Type B pancreatic cell (in vitro differentiated cells): Measurements from ENCODE around the gene R3HDM2. TPM values are rescaled to one million over a fixed set of nuclear protein-coding genes. Genes with fewer than 3 reads are reported as not detected.
A peak's percentile ranks its signal among the peaks of the same experiment; 100 is the strongest.
"Not testable (repeated sequence)": the region's sequence is repeated elsewhere in the genome, so short reads cannot be mapped to it uniquely, and the experiment has no call there.

ENCODE experiments used
- DNase-seq: peaks from one replicate; pipeline ENCODE4 v3.0.0; 2021; ENCODE audit warnings: mixed read lengths; ENCODE audit not compliant: unreplicated experiment; ENCODE audit errors: extremely low spot score
- H3K27ac Mint-ChIP-seq: 2 replicates; pipeline ENCODE4 v1.8.0; 2021; ENCODE audit warnings: mild to moderate bottlenecking, mixed read lengths
- H3K27me3 Mint-ChIP-seq: 2 replicates; pipeline ENCODE4 v1.8.0; 2021; ENCODE audit warnings: mixed read lengths
- H3K36me3 Mint-ChIP-seq: 2 replicates; pipeline ENCODE4 v1.8.0; 2021; ENCODE audit warnings: mixed read lengths
- H3K4me1 Mint-ChIP-seq: one replicate; pipeline ENCODE4 v1.8.0; 2021; ENCODE audit warnings: mixed read lengths; ENCODE audit not compliant: unreplicated experiment
- H3K4me3 Mint-ChIP-seq: 2 replicates; pipeline ENCODE4 v1.8.0; 2021; ENCODE audit warnings: mild to moderate bottlenecking, mixed read lengths
- H3K9me3 Mint-ChIP-seq: 2 replicates; pipeline ENCODE4 v1.8.0; 2021; ENCODE audit warnings: mixed read lengths
- total RNA-seq: library from RNA; stranded (reverse); gene quantifications from 2 replicates; pipeline ENCODE4 v1.2.1, GENCODE V29; 2021; ENCODE audit warnings: low replicate concordance
- TF ChIP-seq, protein P1 (sequence below): fragments of 200-600 bp; sonication (generic); conservative IDR thresholded peaks from 2 replicates; pipeline ENCODE4 v1.5.0; 2021; ENCODE audit warnings: antibody characterized with exemption, mild to moderate bottlenecking

The R3HDM2 gene
- total RNA-seq, 1 donor from 2014 or later, result 59.0 TPM

DNA sequence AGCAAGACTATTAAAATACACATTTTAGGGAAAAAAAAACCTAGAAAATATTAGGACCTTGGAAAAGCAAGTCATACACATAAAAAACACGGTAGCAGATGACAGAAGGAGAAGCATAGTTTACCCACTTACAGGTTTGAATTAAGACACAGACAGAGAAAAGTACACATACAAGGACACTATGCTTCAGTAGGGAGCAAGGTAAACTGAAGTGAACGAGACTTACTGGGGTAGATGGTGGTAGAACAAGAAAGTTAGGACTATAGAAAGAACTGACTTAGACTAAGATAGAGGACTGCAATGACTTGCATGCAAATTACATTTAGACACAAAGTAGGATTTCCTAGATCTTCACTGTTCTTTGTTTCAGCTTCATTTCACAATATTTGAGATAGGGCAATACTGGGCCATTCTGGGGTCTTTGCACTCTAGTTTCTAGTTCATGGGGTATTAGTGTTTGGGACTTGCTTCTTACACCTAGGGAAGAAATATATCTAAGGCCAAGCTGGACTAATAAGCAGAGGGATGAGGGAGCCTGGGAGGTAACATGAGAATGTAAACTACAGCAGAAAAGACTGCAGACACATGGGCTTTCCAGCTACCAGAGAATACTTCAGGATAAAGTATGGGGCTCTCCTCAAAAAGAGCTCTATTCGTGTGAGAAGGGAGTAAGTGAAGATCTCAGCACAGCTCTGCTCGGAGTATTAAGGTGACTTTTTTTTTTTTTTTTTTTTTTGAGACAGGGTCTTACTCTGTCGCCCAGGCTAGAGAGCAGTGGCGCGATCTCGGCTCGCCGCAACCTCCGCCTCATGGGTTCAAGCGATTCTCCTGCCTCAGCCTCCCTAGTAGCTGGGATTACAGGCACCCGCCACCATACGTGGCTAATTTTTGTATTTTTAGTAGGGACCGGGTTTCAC is 152.1 kb downstream of the R3HDM2 start:
- H3K27me3 Mint-ChIP-seq, result no peaks in the 10 kb centered on the region
- DNase-seq, result no peak
- no peak overlapping the region for H3K4me3 Mint-ChIP-seq
- peaks cover 38% of the 10 kb centered on the region for H3K36me3 Mint-ChIP-seq
- H3K4me1 Mint-ChIP-seq, result peaks cover 13% of the 10 kb centered on the region
- no peaks in the 10 kb centered on the region for H3K9me3 Mint-ChIP-seq
- H3K27ac Mint-ChIP-seq, result peak overlapping the region; percentile 10
- TF ChIP-seq, protein P1, sequence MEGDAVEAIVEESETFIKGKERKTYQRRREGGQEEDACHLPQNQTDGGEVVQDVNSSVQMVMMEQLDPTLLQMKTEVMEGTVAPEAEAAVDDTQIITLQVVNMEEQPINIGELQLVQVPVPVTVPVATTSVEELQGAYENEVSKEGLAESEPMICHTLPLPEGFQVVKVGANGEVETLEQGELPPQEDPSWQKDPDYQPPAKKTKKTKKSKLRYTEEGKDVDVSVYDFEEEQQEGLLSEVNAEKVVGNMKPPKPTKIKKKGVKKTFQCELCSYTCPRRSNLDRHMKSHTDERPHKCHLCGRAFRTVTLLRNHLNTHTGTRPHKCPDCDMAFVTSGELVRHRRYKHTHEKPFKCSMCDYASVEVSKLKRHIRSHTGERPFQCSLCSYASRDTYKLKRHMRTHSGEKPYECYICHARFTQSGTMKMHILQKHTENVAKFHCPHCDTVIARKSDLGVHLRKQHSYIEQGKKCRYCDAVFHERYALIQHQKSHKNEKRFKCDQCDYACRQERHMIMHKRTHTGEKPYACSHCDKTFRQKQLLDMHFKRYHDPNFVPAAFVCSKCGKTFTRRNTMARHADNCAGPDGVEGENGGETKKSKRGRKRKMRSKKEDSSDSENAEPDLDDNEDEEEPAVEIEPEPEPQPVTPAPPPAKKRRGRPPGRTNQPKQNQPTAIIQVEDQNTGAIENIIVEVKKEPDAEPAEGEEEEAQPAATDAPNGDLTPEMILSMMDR, result no peak

DNA sequence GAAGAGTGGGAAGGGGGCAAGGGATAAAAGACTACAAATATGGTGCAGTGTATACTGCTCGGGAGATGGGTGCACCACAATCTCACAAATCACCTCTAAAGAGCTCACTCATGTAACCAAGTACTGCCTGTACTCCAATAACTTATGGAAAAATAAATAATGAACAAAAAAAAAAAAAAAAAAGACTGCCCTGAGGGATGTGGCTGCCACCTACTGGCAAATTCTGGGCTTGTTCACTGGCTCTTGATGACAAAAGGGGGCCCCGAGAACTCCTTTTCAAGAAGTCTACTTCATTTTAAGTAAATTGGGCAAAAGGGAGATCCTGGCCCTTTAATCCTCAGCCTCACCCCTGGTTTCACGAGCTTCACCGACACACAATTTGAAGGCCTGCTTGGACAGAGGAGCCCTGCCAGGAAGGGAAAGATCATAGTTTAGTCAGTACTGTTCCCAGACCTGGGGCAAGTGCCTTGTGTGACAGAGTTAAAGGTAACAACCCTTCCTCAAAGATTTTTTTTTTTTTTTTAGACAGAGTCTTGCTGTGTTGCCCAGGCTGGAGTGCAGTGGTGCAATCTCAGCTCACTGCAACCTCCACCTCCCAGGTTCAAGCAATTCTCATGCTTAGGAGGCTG is 153.8 kb downstream of the R3HDM2 start:
- Mint-ChIP-seq H3K36me3 (peaks cover 34% of the 10 kb centered on the region), H3K27me3 (no peaks in the 10 kb centered on the region), H3K9me3 (no peaks in the 10 kb centered on the region), H3K27ac (no peak overlapping the region), H3K4me1 (peaks cover 30% of the 10 kb centered on the region), H3K4me3 (no peak overlapping the region)
- DNase-seq, result no peak
- TF ChIP-seq, protein P1, result peak; percentile 51

DNA sequence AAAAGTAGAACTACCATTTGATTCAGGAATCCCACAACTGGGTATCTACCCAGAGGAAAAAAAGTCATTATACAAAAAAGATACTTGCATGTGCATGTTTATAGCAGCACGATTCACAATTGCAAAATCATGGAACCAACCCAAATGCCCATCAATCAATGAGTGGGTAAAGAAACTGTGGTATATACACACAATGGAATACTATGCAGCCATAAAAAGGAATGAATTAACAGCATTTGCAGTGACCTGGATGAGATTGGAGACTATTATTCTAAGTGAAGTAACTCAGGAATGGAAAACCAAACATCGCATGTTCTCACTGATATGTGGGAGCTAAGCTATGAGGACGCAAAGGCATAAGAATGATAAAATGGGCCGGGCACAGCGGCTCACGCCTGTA is 154.6 kb downstream of the R3HDM2 start:
- H3K27ac Mint-ChIP-seq, H3K4me3 Mint-ChIP-seq, DNase-seq, H3K27me3 Mint-ChIP-seq, H3K9me3 Mint-ChIP-seq: not testable (repeated sequence)
- Mint-ChIP-seq H3K4me1 (peaks cover 30% of the 10 kb centered on the region), H3K36me3 (peaks cover 30% of the 10 kb centered on the region)

DNA sequence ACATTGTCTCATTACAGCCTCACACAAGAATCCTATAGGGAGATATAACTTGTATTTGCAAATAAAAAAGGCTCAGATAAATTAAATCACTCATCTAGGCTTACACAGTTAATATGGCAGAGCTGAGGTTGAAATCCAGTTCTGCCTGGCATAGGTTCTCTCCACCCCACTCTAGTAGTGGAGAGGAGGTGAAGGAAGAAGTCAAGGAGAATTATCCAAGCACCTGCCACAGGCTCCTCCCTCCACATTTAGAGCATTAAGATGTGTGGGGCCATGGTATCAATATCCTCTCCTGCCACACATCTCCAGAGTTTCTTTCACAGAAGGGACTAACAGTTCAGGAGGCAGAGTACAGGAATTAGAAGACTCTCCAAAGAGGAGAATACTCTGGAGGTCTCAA is 157.3 kb downstream of the R3HDM2 start:
- peaks cover 19% of the 10 kb centered on the region for H3K4me1 Mint-ChIP-seq
- no peak overlapping the region for H3K4me3 Mint-ChIP-seq
- H3K36me3 Mint-ChIP-seq, result peaks cover 25% of the 10 kb centered on the region
- no peaks in the 10 kb centered on the region for H3K27me3 Mint-ChIP-seq
- no peak for DNase-seq
- peak overlapping the region; percentile 45 for H3K27ac Mint-ChIP-seq
- H3K9me3 Mint-ChIP-seq, result no peaks in the 10 kb centered on the region
- TF ChIP-seq, protein P1, result no peak

DNA sequence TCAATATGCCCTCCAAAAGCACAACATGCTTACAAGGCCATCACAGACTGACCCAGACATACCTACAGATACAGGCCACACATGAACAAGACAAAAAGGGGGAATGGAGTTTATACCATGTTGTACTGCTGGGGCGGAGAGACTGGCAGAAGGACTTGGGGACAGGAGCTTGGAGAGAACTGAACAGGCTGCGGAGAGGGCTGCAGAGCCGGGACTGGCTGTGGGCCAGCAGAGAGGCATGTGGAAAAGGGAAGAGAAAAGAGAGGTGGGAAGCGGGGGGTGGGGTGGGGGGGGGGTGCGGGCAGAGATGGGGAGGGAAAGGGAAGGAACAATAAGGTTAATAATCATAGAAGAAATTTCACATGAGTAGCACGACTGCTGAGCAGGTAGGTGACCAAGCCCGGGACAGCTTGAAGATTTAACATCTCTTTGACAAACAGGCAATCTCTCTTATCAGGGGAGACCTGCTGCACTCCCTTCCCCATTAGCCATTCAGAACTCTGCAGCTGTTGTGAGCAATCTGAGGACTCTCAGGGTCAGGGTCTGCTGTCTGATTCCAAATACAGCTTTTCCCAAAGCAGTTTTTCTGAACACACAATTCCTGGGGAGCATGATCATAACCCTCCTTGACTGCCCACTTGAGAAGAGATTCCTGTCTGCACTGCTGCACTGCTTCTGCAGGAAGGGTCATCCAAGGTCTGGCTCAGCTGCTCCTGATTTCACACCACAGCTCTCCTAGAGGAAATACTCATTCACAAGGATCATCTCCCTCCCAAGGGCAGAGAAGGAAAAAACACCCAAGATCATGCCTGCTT is 158.3 kb downstream of the R3HDM2 start:
- peaks cover 22% of the 10 kb centered on the region for H3K36me3 Mint-ChIP-seq
- no peak overlapping the region for H3K4me3 Mint-ChIP-seq
- peak overlapping the region; percentile 45 for H3K27ac Mint-ChIP-seq
- DNase-seq, result no peak
- TF ChIP-seq, protein P1, result no peak
- no peaks in the 10 kb centered on the region for H3K9me3 Mint-ChIP-seq
- H3K4me1 Mint-ChIP-seq, result peaks cover 19% of the 10 kb centered on the region
- no peaks in the 10 kb centered on the region for H3K27me3 Mint-ChIP-seq
